Measurements from ENCODE around the gene TTF2.

GRCh38 chr1:117037802-117038201, 22.3 kb upstream of the TTF2 start:
- TF ChIP-seq CTCF (conservative IDR thresholded peaks at IDR 0.05; ENCODE audit: low read depth, low read length) = no peak
- no peak for TF ChIP-seq EZH2 (IDR thresholded peaks at IDR 0.05; ENCODE audit: borderline replicate concordance, low read depth, low read length, poor library complexity, severe bottlenecking)
